ENCODE data around the gene SMIM38.

DNA sequence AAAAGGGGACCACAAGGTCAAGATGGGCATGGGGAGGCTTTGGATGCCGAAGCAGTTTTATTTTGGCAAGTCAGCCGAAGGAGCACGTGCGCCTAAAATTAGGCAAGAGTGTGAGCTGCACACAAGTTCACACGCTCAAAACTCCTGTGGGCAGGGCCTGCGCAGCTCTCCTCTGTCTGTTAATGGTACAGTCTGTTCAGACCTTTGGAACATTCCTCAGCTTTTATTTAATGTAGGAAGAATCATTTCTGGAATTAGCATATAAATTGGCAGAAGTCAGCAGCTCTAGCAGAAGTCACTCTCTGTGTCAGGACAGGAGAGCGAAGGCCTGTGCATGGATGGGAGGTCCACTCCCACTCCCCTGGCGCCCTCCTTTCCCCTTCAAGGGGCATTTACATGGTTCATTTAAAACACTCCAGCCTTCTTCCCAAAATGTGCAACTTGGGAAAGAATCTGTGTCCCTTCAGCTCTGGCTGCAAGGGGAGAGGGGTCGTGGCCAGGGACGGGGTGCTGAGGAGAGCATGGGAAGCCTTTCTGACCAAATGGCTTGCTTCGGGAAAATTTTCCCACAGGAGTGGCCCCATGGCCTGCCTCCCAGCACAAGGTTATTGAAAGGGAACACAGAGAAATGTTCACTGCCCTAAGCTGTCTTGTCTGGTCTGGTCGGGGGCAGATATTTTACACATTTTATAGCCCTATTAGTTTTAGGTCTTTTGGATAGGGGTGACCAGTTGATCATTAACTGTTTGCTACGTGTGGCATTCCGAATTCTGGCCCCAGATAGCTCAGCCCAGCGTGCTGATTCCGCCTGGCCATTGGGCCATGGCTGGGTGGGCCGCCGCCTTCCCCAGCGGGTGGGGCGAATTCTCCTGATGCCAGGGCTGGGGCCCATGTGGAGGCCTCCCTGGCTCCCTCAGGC, 43.9 kb upstream of the SMIM38 start:
- TF ChIP-seq CTCF (IDR thresholded peaks at IDR 0.05) (no peak), POLR2A (IDR thresholded peaks at IDR 0.05) (no peak)
